ENCODE measurements around the gene RAC2.
A peak's percentile ranks its signal among the peaks of the same experiment; 100 is the strongest.
"Not testable (repeated sequence)": the region's sequence is repeated elsewhere in the genome, so short reads cannot be mapped to it uniquely, and the experiment has no call there.

Gene RAC2

DNA sequence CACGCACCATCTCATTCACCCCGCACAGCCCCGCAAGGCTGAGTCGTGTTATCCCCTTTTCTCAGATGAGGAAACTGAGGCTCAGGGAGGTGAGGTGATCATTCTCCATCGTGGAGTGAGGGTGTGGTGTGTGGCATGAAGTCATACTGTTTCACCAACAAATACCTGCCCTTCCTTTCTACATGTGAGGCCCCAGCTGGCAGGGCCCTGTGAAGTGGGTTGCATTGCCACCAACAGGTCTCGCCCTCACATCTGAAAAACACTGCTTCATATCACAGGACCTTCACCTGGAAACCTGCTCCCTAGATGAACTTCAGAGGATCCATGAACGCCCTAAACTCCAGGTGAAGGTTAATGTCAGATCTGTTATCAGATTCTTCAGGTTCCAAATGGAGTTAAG is 36.1 kb downstream of the RAC2 start:
- H3K27me3 Mint-ChIP-seq (ENCODE audit: low read depth): no peaks in the 10 kb centered on the region
- peaks cover 2% of the 10 kb centered on the region for H3K36me3 Mint-ChIP-seq (ENCODE audit: low read depth)
- H3K4me3 Mint-ChIP-seq: no peak overlapping the region
- no peak overlapping the region for H3K27ac Mint-ChIP-seq
- H3K4me1 Mint-ChIP-seq (ENCODE audit: low read depth): peaks cover 4% of the 10 kb centered on the region
- no peaks in the 10 kb centered on the region for H3K9me3 Mint-ChIP-seq

DNA sequence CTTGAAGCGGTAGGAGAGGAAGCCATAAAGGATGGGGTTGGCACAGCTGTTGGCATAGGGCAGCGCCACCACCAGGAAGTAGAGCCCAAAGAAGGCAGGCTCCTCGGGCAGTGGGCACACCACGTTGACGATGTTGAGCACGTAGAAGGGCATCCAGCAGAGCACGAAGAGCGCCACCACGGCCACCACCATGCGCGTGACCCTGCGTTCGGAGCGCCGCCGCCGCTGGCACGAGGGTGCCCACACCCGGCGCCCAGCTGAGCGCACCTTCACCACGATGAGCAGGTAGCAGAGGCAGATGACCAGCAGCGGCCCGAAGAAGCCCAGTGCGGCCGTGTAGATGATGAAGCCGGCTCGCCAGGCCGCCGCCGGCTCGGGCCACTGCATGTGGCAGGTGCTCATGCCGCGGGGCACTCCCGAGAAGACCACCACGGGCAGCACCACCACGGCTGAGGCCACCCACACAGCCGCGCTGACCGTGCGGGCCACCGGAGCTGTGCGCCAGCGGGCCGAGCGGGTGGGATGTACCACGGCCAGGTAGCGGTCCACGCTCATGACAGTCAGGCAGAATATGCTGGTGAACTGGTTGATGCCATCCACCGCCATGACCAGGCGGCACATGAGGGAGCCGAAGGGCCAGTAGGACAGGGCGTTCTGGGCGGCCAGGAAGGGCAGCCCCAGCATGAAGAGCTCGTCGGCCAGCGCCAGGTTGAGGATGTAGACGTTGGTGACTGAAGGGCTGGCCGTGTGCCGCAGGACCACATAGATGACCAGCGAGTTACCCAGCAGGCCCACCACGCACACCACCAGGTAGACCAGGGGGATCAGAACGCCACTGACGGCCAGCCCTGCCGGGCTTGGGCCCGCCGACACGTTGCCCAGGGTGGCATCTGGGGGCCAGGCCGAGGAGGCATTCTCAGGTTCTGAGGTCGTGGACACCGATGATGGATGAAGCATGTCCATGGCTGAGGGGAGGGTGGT is 36.9 kb downstream of the RAC2 start:
- peaks cover 2% of the 10 kb centered on the region for H3K4me1 Mint-ChIP-seq (ENCODE audit: low read depth)
- no peaks in the 10 kb centered on the region for H3K9me3 Mint-ChIP-seq
- H3K27me3 Mint-ChIP-seq (ENCODE audit: low read depth): no peaks in the 10 kb centered on the region
- no peak overlapping the region for H3K27ac Mint-ChIP-seq
- H3K4me3 Mint-ChIP-seq: no peak overlapping the region
- H3K36me3 Mint-ChIP-seq (ENCODE audit: low read depth): peaks cover 2% of the 10 kb centered on the region

DNA sequence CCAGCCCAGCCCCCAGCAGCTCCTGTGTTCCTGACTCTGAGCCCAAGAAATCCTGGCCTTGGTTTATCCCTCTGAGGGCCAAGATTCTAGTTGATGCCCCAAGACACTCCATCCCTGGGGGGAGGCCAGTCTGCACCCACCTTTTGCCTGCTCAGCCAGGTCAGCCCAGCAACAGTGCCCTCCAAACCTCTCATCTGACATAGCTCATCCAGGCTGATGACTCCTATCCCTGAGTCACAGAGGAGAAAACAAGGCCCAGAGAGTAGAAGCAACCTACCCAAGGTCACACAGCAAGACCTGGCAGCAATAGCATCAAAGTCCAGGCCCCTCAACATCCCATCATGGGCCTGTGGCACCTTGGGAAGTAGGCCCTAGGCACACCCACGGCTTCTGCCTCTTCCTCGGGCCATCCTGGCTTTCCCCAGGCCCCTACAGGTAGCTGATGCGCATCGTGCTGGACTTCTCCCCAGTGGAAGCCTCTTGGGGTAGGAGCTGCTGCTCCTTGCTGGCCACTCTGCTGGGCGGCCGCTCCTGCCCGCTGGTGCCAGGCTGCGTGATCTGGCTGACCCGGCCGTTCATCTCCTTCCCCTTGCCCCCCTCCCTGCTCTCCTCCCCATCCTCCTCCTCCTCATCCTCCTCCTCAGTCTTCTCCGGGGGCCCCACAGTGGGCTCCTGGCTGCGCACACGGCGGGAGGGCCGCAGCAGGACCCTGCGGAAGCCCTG is 37.8 kb downstream of the RAC2 start:
- Mint-ChIP-seq H3K9me3 (no peaks in the 10 kb centered on the region), H3K27me3 (ENCODE audit: low read depth) (no peaks in the 10 kb centered on the region), H3K36me3 (ENCODE audit: low read depth) (peaks cover 2% of the 10 kb centered on the region), H3K27ac (no peak overlapping the region), H3K4me1 (ENCODE audit: low read depth) (peaks cover 5% of the 10 kb centered on the region), H3K4me3 (no peak overlapping the region)

DNA sequence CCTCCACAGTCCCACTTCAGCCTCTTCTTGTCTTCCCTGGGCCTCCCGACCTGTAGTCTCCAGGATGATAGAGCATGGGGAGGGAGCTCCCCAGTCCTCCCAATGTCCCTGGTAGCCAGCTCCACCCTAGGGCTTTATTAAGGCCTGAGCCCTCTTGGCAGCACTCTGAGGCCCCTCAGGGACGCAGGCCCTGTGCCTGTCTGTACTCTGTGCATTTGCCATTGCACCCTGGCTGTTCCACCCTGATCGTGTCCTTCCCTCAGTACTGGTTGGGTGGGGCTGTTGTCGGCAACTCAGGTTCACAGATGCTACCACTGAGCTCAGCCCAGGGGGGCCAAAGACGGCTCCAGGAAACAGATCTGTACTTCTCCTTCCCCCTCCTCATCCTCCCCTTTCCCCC is 39.0 kb downstream of the RAC2 start:
- no peak overlapping the region for H3K27ac Mint-ChIP-seq
- H3K9me3 Mint-ChIP-seq: no peaks in the 10 kb centered on the region
- H3K4me3 Mint-ChIP-seq: no peak overlapping the region
- peaks cover 5% of the 10 kb centered on the region for H3K4me1 Mint-ChIP-seq (ENCODE audit: low read depth)
- H3K36me3 Mint-ChIP-seq (ENCODE audit: low read depth): peaks cover 2% of the 10 kb centered on the region
- H3K27me3 Mint-ChIP-seq (ENCODE audit: low read depth): no peaks in the 10 kb centered on the region

DNA sequence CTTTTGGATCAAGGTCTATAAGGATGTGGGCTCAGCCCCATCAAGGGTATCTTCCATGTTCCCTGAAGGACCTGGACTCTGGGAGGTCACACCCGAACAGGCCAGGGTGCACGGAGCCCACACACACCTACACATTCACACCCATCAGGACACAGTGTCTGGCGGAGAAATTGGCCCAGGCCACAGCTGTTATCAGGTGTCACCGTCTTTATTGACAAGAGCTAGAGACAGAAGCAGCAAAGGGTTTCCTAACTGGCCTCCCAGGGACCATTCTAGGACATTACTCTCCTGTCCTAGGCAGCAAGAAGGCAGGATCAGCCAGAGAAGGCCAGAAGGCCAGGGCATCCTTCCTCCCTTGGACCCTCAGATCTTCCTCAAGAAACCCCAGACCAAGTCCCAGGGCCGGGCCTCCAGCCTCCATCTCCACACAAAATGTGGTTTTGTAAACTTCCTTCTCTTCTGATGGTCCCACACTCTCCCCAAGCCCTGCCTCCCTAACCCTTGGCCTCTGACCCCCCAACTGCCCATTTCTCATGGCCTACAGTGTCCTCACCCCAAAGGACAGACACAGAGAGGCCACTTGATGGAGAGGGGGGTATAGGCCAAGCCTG is 39.9 kb downstream of the RAC2 start:
- Mint-ChIP-seq H3K27ac (no peak overlapping the region), H3K9me3 (no peaks in the 10 kb centered on the region), H3K27me3 (ENCODE audit: low read depth) (no peaks in the 10 kb centered on the region), H3K36me3 (ENCODE audit: low read depth) (peaks cover 2% of the 10 kb centered on the region), H3K4me1 (ENCODE audit: low read depth) (peaks cover 10% of the 10 kb centered on the region), H3K4me3 (no peak overlapping the region)

DNA sequence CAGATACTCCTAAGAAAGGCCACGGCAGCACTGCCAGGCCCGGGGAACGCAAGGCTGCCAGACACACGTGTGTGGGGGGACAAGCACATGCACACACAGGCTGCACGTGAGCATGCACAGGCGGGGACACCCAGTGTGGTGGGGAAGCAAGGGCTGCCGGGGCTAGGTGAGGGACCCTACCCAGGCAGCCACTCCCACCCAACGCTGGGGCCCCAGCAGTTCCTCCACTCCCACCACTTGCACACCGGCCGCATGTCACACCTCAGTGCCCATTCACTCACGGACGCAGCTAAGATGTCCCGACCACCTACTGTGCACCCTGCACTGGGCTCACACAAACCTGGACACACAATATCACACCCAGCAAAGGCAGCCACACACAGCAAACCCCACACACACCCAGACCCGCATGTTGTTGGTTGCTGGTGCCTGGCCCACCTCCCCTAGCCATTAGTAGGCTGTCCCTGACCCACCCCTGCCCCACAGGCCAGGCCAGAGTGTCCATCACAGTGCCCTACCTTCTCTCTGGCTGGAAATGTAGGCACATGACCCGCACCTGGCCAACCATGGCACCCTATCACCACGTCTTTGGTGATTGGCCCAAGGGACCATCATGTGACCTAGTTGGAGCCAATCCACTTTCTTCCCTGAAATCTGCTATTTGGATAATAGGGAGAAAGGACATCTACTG is 40.6 kb downstream of the RAC2 start:
- H3K9me3 Mint-ChIP-seq: no peaks in the 10 kb centered on the region
- H3K4me1 Mint-ChIP-seq (ENCODE audit: low read depth): peaks cover 9% of the 10 kb centered on the region
- H3K36me3 Mint-ChIP-seq (ENCODE audit: low read depth): peaks cover 2% of the 10 kb centered on the region
- H3K27me3 Mint-ChIP-seq (ENCODE audit: low read depth): no peaks in the 10 kb centered on the region
- H3K27ac Mint-ChIP-seq: no peak overlapping the region
- H3K4me3 Mint-ChIP-seq: no peak overlapping the region

DNA sequence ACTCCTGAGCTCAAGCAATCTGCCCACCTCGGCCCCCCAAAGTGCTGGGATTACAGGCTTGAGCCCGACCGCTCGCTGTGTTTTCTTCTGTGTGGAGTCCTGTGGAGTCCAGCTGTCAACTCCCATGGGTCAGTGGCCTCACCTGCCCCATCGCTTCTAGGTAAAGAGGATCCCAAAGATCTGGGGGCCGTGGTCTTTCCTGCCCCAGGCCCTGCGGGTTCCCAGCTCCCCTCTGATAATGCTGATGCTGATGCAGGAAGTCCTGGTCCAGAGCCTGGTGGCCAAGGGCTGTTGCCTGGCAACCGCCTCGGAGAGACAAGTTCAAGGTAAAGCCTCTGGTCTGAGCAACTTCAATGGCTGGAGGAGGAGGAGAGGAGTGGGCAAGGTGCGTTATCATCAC is 41.4 kb downstream of the RAC2 start:
- Mint-ChIP-seq H3K4me1 (ENCODE audit: low read depth) (peaks cover 16% of the 10 kb centered on the region), H3K9me3 (no peaks in the 10 kb centered on the region), H3K36me3 (ENCODE audit: low read depth) (peaks cover 2% of the 10 kb centered on the region), H3K27ac (no peak overlapping the region), H3K4me3 (no peak overlapping the region), H3K27me3 (ENCODE audit: low read depth) (no peaks in the 10 kb centered on the region)

DNA sequence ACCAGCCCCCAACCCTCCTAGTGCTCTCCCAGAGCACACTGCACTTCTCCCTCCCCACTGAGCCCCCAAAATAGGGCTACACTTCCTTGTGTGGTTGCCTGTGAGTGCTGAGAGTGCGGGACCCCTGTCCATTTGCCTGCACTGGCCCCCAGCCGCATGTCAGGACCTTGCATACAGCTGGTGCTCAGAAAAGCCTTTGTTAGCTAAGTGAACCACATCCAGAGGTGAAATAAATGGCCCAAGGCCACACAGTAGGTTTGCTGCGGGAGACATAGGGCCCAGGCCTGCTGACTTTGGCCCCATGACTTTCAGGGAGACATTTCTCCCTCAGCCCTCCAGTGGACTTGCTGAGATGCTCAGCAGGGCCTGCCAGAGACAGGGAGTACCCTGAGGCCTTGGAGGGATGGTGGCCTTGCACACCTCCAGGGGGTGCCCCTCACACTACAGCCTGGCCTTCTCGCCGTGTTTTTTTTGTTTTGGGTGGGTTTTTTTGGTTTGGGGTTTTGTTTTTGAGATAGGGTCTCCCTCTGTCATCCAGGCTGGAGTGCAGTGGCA is 42.0 kb downstream of the RAC2 start:
- Mint-ChIP-seq H3K36me3 (ENCODE audit: low read depth) (peaks cover 2% of the 10 kb centered on the region), H3K9me3 (no peaks in the 10 kb centered on the region), H3K27ac (no peak overlapping the region), H3K4me3 (no peak overlapping the region), H3K27me3 (ENCODE audit: low read depth) (no peaks in the 10 kb centered on the region), H3K4me1 (ENCODE audit: low read depth) (peaks cover 19% of the 10 kb centered on the region)

DNA sequence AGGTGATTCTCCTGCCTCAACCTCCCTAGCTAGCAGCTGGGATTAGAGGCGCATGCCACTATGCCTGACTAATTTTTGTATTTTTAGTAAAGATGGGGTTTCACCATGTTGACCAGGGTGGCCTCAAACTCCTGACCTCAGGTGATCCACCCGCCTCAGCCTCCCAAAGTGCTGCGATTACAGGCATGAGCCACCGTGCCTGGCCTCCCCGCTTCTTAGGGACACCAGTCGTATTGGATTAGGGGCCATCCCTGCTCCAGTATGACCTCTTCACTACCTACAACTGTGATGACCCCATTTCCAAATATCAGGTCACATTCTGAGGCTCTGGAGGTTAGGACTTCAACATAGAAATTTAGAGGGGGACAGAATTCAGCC is 42.6 kb downstream of the RAC2 start:
- H3K4me3 Mint-ChIP-seq; H3K27me3 Mint-ChIP-seq (ENCODE audit: low read depth); H3K27ac Mint-ChIP-seq; H3K36me3 Mint-ChIP-seq (ENCODE audit: low read depth); H3K9me3 Mint-ChIP-seq: not testable (repeated sequence)
- peaks cover 19% of the 10 kb centered on the region for H3K4me1 Mint-ChIP-seq (ENCODE audit: low read depth)

DNA sequence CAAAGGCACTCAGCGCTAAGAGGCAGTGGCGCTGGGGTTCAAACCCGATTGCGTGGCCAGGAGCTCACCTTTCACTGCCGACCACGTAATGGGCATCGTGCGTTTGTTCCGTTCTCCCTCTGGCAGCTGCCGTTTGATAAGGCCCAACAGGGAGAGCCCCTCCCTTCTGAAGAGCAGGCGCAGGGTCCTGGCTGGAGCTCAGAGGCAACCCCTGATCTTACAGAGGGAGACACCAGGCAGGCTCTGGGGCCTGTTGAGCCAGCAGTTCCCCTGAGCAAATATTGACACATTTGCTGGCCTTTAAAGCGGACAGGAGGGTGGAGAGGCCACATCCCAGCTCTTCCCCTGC is 44.3 kb downstream of the RAC2 start:
- Mint-ChIP-seq H3K9me3 (no peaks in the 10 kb centered on the region), H3K27me3 (ENCODE audit: low read depth) (no peaks in the 10 kb centered on the region), H3K36me3 (ENCODE audit: low read depth) (no peaks in the 10 kb centered on the region), H3K27ac (peak overlapping the region; percentile 91), H3K4me3 (peak overlapping the region; percentile 84), H3K4me1 (ENCODE audit: low read depth) (peaks cover 20% of the 10 kb centered on the region)

DNA sequence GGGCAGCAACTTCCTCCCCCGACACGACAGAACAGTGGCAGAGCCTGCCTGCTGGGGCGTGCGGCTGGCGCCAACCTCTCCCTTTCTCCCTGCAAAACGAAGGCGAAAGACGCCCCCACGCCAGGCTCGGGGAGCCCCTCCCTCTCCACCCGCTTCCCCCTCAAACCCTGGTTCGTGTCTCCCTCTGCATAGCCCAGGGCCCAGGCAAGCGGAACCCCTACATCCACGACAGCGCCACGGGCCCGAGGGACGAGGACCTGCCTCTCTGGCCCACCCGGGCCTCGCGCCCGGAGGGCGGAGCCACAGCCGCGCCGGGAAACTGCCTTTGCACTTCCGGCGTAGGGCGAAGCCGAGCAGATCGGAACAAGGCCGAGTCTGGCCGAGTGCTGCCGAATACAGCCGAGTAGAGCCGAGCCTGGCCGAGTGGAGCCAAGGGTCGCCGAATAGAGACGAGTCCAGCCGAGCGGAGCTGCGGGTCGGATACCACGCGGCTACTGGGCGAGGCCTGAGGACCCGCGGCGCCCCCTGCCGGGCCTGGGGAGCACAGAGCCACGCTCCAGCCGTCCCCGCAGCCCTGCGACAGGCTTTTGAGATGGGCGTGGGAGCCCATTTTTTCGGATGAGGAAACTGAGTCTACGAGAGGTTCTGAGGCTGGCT is 44.8 kb downstream of the RAC2 start:
- H3K27me3 Mint-ChIP-seq (ENCODE audit: low read depth): no peaks in the 10 kb centered on the region
- H3K4me3 Mint-ChIP-seq: peak overlapping the region; percentile 84
- no peaks in the 10 kb centered on the region for H3K36me3 Mint-ChIP-seq (ENCODE audit: low read depth)
- H3K9me3 Mint-ChIP-seq: no peaks in the 10 kb centered on the region
- H3K27ac Mint-ChIP-seq: peak overlapping the region; percentile 91
- peaks cover 25% of the 10 kb centered on the region for H3K4me1 Mint-ChIP-seq (ENCODE audit: low read depth)

DNA sequence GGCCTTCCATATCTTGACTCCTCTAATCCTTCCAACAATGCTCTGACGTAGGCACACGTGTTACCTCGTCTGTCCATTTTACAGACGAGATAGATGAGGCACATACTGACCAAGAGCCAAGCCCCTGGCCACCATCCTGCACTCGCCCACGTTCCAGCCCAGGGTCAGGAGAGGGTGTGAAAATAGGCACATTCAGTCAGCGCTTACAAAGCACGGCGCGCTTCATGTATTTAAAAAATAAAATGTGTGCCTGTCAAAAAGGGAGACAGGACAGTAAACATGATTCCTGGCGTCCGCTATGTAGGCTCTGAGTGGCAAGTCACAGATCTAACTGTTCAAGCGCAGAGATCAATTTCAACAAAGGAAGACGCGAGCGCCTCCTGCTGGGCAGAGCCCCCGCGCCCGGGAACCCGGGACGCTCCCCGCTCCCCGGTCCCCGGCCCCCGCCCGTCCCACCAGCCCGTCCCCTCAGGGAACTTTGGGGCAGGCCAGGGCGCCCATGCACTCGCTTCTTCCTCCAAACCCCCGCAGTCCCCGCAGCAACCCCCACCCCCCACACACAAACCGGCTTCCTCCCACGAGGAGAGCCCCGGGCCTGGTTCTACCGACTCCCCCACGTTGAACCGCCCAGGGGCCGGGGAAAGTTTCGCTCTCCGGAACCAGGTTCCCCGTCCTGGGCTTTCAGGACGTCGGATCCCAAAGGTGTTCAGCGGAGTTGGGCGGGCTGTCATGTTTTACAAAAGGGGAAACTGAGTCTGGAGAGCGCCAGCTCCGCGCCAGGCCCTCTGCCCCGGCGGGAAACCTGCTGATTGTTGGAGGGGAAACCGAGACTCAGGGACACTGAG is 45.6 kb downstream of the RAC2 start:
- H3K4me3 Mint-ChIP-seq: peak overlapping the region; percentile 84
- H3K27ac Mint-ChIP-seq: peak overlapping the region; percentile 91
- peaks cover 32% of the 10 kb centered on the region for H3K4me1 Mint-ChIP-seq (ENCODE audit: low read depth)
- H3K9me3 Mint-ChIP-seq: no peaks in the 10 kb centered on the region
- H3K36me3 Mint-ChIP-seq (ENCODE audit: low read depth): no peaks in the 10 kb centered on the region
- no peaks in the 10 kb centered on the region for H3K27me3 Mint-ChIP-seq (ENCODE audit: low read depth)

Measured in T-helper 1 cell treated with Interleukin-12 subunit alpha and Interleukin-12 subunit beta and Interleukin-4 antibody, amounts not matched to agents 30 μg/mL and 1 μg/mL, for 36 hours (primary cell).